HG03060 (cell line): ENCODE measurements around the gene CDH26.

Experiments used
- ATAC-seq: cut with Tn5 transposase; IDR thresholded peaks from one replicate; pipeline ENCODE4 v1.9.1; 2021; ENCODE audit warnings: low read depth, moderate number of reproducible peaks; ENCODE audit not compliant: unreplicated experiment

CDH26 gene

GRCh38 chr20:60057866-60058807 is 99.9 kb downstream of the CDH26 start:
- no peak for ATAC-seq

GRCh38 chr20:60058879-60059278 is 100.7 kb downstream of the CDH26 start:
- no peak for ATAC-seq

DNA sequence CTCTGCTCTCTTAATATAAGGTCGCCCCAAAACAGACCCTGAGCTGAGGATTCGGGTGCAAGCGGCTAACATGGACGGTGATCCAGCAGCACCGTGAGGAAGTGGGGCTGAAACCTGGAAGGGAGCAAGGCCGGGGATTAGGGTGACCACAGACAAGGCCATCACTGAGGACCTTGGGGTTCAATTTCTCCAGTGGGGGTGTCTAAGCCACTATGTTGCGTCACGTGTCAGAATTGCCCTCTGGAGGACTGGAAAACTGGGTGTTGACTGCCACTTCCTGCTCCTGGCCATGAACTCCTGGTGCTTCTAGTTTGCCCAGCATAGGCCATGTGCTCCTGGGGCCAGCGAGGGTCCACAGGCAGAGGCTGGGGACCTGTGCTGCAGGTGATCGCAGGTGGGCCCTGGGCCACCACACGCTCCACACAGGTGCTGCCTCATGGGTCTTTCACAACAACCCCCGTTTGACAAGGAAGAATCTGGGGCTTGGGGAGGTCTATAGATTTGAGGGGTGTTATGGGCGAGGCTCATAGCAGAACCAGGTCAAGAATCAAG is 101.9 kb downstream of the CDH26 start:
- no peak for ATAC-seq

- no peak for ATAC-seq
Measured at GRCh38 chr20:60060593-60060992, 102.4 kb downstream of the CDH26 start.

- ATAC-seq, result no peak
Measured at GRCh38 chr20:60062431-60063047, 104.3 kb downstream of the CDH26 start.

- ATAC-seq, result no peak
Measured at GRCh38 chr20:60063048-60063451, 104.8 kb downstream of the CDH26 start.

DNA sequence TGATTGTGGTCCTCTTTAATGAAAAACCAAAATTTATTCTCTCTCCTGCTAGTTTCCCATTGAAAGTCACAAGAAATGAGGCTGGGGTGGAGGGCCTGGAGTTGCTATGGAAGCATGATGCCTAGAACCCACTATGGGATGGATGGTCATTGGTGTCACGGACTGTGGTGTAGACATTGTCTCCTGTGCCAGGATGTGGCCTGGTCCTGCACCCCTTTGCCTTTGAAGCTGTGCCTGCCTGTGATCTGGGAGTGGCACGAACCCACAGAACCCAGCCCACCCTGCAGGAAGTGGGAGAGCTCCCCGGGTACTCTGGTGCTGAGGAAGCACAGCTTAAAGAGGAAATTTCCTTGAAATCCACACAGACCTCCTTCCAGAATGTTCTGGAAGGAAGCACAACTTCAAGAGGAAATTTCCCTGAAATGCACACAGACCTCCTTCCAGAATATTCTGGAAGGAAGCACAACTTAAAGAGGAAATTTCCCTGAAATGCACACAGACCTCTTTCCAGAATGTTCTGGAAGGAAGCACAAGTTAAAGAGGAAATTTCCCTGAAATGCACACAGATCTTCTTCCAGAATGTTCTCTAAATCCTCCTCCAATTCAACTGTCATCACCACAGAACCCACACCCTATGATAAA is 105.6 kb downstream of the CDH26 start:
- ATAC-seq, result no peak
